Measurements from ENCODE around the gene CRNN. TPM values are rescaled to one million over a fixed set of nuclear protein-coding genes. Genes with fewer than 3 reads are reported as not detected.
A peak's percentile ranks its signal among the peaks of the same experiment; 100 is the strongest.

CRNN gene
- not detected for polyA plus RNA-seq (2012; ENCODE audit: missing spikeins)

- FAIRE-seq (no peak), DNase-seq (ENCODE audit: insufficient read length) (no peak)
- TF ChIP-seq POLR2AphosphoS5 (IDR thresholded peaks at IDR 0.05; ENCODE audit: low read depth, low read length) (no peak), TAF1 (IDR thresholded peaks at IDR 0.05; ENCODE audit: borderline replicate concordance, low read depth, low read length) (no peak), POLR2A (IDR thresholded peaks at IDR 0.05; ENCODE audit: low read depth, low read length) (no peak)
Measured at GRCh38 chr1:152413909-152414308, at the start of gene CRNN. Gene CRNN (minus strand): TSS chr1:152414263. CDS start chr1:152412233, 2,030 bp downstream.

- DNase-seq (ENCODE audit: insufficient read length) (no peak), FAIRE-seq (no peak)
- TF ChIP-seq POLR2AphosphoS5 (IDR thresholded peaks at IDR 0.05; ENCODE audit: low read depth, low read length): no peak
- no peak for TF ChIP-seq POLR2A (IDR thresholded peaks at IDR 0.05; ENCODE audit: low read depth, low read length)
- TF ChIP-seq TAF1 (IDR thresholded peaks at IDR 0.05; ENCODE audit: borderline replicate concordance, low read depth, low read length): no peak
Measured at GRCh38 chr1:152462636-152463035, 48.6 kb upstream of the CRNN start.

DNA sequence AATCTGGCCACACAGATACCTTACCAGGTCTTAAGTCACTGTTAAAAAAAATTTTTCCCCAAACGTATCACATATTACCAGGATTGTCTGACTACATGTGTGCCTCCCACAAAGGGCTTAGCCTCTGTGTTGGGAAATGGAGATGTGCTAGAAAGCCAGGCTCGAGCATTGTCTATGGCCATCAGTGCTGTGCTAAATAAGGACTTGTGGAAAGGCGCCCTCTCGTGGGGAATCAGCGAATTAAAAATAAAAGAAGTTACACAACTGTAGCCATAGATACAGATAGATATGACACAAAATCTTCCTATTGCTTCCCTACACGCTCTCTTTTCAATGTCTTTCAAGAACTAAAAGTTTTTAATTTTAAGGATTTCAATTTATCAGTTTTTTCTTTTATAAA, 47.5 kb upstream of the CRNN start:
- FAIRE-seq (no peak), DNase-seq (ENCODE audit: insufficient read length) (no peak)
- TF ChIP-seq TAF1 (IDR thresholded peaks at IDR 0.05; ENCODE audit: borderline replicate concordance, low read depth, low read length) (no peak), POLR2A (IDR thresholded peaks at IDR 0.05; ENCODE audit: low read depth, low read length) (no peak), POLR2AphosphoS5 (IDR thresholded peaks at IDR 0.05; ENCODE audit: low read depth, low read length) (no peak)

DNA sequence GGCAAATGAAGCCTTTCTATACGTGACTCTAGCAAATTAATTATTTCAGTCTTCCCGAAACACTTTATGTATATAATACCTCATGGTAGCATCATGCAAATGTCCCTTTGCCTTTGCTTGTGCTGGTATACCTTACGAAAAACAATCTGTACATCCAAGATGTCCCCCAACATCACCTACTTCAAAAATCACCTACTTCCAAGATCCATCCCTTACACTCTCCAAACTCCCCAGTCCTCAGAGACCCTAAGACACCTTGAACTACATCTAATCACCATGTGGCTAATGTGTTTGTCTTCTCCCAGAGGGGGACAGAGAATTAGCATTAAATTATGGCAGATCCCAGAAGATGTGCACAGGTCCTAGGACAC, 46.5 kb upstream of the CRNN start:
- DNase-seq (ENCODE audit: insufficient read length) (no peak), FAIRE-seq (no peak)
- TF ChIP-seq TAF1 (IDR thresholded peaks at IDR 0.05; ENCODE audit: borderline replicate concordance, low read depth, low read length) (no peak), POLR2AphosphoS5 (IDR thresholded peaks at IDR 0.05; ENCODE audit: low read depth, low read length) (no peak), POLR2A (IDR thresholded peaks at IDR 0.05; ENCODE audit: low read depth, low read length) (no peak)

- TF ChIP-seq TAF1 (IDR thresholded peaks at IDR 0.05; ENCODE audit: borderline replicate concordance, low read depth, low read length) (no peak), POLR2AphosphoS5 (IDR thresholded peaks at IDR 0.05; ENCODE audit: low read depth, low read length) (no peak), POLR2A (IDR thresholded peaks at IDR 0.05; ENCODE audit: low read depth, low read length) (no peak)
- peak; percentile 34 for DNase-seq (ENCODE audit: insufficient read length)
- peak; percentile 90 for FAIRE-seq
Measured at GRCh38 chr1:152459596-152460528, 45.8 kb upstream of the CRNN start.

DNA sequence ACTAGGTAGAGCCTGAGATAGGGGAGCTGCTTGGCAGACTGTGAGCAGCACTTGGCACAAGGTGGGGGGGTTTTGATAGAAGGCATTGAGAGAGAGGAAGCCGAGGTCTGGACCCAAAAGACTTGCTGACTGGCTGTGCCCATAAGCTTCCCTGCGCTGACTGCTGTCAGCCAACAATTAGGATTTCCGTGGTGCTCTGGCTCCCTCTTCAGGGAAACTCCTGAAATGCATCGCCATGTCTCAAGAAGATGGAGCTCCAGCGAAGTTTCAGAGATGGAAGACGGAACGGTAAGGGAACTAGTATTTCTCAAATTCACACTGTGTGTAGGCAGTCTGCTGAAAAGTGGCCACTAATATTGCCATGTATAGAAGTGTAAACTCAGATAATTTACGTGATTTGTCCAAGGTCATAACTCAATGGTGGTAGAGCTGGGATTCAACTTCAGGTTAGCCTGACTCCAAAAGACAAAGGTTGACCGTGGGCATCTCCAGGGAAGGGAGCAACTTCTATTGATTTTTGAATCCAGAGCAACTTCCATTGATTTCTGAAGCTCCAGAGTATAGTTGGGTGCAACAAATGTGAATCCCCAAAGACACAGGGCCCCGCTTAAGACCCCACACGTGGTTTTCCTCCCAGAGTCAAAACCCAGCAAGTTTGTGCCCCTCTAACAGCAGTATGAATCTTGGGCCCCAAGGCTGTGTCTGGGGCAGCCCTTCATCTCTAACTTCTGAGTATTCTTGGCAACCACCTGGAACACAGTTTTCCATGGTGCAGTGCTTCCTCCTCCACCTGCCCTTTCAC, 44.5 kb upstream of the CRNN start:
- no peak for TF ChIP-seq POLR2A (IDR thresholded peaks at IDR 0.05; ENCODE audit: low read depth, low read length)
- no peak for TF ChIP-seq TAF1 (IDR thresholded peaks at IDR 0.05; ENCODE audit: borderline replicate concordance, low read depth, low read length)
- TF ChIP-seq POLR2AphosphoS5 (IDR thresholded peaks at IDR 0.05; ENCODE audit: low read depth, low read length): no peak
- FAIRE-seq (peak; percentile 60), DNase-seq (ENCODE audit: insufficient read length) (no peak)

DNA sequence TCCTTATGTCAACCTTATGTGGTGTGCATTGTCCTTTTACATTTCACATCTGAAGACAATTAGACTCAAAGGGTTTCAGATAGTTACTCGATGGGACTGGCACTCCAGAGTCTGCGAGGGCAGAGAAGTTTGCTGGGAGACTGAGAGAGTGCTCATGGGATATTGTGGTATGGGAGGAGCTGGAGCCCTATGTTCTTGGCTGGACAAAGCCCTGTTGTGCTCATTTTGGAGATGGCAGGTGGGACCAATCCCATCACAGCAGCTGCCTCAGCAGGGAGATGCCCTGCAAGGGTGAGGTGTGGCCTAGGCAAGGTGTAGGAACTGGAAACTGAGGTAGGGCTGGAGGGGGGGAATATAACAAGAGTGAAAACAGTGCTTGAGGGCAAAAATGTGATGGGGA, 43.5 kb upstream of the CRNN start:
- TF ChIP-seq POLR2AphosphoS5 (IDR thresholded peaks at IDR 0.05; ENCODE audit: low read depth, low read length): no peak
- no peak for TF ChIP-seq POLR2A (IDR thresholded peaks at IDR 0.05; ENCODE audit: low read depth, low read length)
- no peak for TF ChIP-seq TAF1 (IDR thresholded peaks at IDR 0.05; ENCODE audit: borderline replicate concordance, low read depth, low read length)
- FAIRE-seq (no peak), DNase-seq (ENCODE audit: insufficient read length) (no peak)

DNA sequence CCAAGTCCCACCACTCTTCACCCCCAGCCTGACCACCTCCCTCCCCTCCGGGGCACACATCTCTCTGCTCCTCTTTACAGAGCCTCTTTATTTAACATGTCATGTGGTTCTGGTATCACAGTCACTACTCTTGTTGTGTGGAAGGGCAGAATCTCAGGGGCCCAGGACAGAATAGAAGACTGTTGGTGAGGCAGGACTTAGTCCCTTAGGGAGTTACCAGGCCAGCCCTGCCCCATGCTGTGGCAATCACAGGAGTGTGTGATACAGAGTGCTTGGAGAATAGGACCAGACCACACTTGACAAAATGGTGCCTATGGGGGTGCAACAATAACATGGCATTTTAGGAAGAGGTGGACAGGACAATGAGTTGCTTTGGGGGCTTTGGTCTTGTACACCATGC, 43.0 kb upstream of the CRNN start:
- DNase-seq (ENCODE audit: insufficient read length) (no peak), FAIRE-seq (no peak)
- TF ChIP-seq POLR2A (IDR thresholded peaks at IDR 0.05; ENCODE audit: low read depth, low read length): no peak
- no peak for TF ChIP-seq TAF1 (IDR thresholded peaks at IDR 0.05; ENCODE audit: borderline replicate concordance, low read depth, low read length)
- no peak for TF ChIP-seq POLR2AphosphoS5 (IDR thresholded peaks at IDR 0.05; ENCODE audit: low read depth, low read length)

GRCh38 chr1:152451254-152451653, 37.2 kb upstream of the CRNN start:
- no peak for DNase-seq (ENCODE audit: insufficient read length)

DNA sequence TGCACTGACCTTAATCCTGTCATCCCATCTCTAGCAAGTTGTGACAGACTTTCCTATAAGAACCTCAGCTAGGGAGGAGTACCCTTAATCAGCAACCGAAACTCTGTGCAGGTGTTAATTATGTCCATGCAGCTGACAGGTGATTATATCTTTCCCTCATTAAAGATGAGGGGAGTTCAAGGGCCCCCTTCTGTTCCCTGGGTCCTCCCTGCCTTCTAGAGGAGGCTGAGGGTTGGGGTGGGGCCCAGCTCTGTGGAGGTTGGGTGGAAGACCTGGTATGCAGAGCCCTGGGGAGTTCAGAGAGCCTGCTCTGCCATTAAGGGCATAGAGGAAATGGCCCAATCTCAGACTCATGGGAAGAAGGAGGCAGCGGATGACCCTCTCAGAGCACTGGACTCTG, 35.6 kb upstream of the CRNN start:
- DNase-seq (ENCODE audit: insufficient read length) (no peak), FAIRE-seq (no peak)
- TF ChIP-seq POLR2A (IDR thresholded peaks at IDR 0.05; ENCODE audit: low read depth, low read length) (no peak), POLR2AphosphoS5 (IDR thresholded peaks at IDR 0.05; ENCODE audit: low read depth, low read length) (no peak), TAF1 (IDR thresholded peaks at IDR 0.05; ENCODE audit: borderline replicate concordance, low read depth, low read length) (no peak)

More at GRCh38 chr1:152451254-152451653, 37.2 kb upstream of the CRNN start:
- FAIRE-seq: no peak
- no peak for TF ChIP-seq POLR2A (IDR thresholded peaks at IDR 0.05; ENCODE audit: low read depth, low read length)
- TF ChIP-seq TAF1 (IDR thresholded peaks at IDR 0.05; ENCODE audit: borderline replicate concordance, low read depth, low read length): no peak
- TF ChIP-seq POLR2AphosphoS5 (IDR thresholded peaks at IDR 0.05; ENCODE audit: low read depth, low read length): no peak

GRCh38 chr1:152448496-152448895, 34.4 kb upstream of the CRNN start:
- no peak for FAIRE-seq
- TF ChIP-seq TAF1 (IDR thresholded peaks at IDR 0.05; ENCODE audit: borderline replicate concordance, low read depth, low read length) (no peak), POLR2AphosphoS5 (IDR thresholded peaks at IDR 0.05; ENCODE audit: low read depth, low read length) (no peak), POLR2A (IDR thresholded peaks at IDR 0.05; ENCODE audit: low read depth, low read length) (no peak)
- DNase-seq (ENCODE audit: insufficient read length): no peak
